Activated naive CD4-positive, alpha-beta T cell treated with anti-CD3 and anti-CD28 coated beads, Interleukin-2, amount 50 U/mL, for 72 hours (primary cell): Measurements from ENCODE around the gene ADORA1. TPM values are rescaled to one million over a fixed set of nuclear protein-coding genes. Genes with fewer than 3 reads are reported as not detected.

Experiments used
- ATAC-seq, 2 donors: fragments of 150-1000 bp; cut with Tn5 transposase; 2 replicates each; pipeline ENCODE4 v1.10.0; 2021; ENCODE audit warnings: mild to moderate bottlenecking in 2 of 2, moderate library complexity in 2 of 2
- DNase-seq, 2 donors: peaks; one replicate each; pipeline ENCODE4 v3.0.0; 2021 to 2022; ENCODE audit warnings: low spot score in 2 of 2
- H3K27ac Mint-ChIP-seq, 2 donors: one replicate each; pipeline ENCODE4 v1.8.0; 2022; ENCODE audit warnings: mild to moderate bottlenecking in 2 of 2, mixed read lengths in 2 of 2
- H3K36me3 Mint-ChIP-seq, 2 donors: one replicate each; pipeline ENCODE4 v1.8.0; 2022; ENCODE audit warnings: mixed read lengths in 2 of 2
- H3K9me3 Mint-ChIP-seq, 2 donors: one replicate each; pipeline ENCODE4 v1.8.0; 2022; ENCODE audit warnings: mixed read lengths in 2 of 2
- total RNA-seq, 2 donors: library from RNA; stranded (reverse); gene quantifications; one replicate each; pipeline ENCODE4 v1.2.3, GENCODE V29; 2022

The ADORA1 gene
- total RNA-seq, result not detected

DNA sequence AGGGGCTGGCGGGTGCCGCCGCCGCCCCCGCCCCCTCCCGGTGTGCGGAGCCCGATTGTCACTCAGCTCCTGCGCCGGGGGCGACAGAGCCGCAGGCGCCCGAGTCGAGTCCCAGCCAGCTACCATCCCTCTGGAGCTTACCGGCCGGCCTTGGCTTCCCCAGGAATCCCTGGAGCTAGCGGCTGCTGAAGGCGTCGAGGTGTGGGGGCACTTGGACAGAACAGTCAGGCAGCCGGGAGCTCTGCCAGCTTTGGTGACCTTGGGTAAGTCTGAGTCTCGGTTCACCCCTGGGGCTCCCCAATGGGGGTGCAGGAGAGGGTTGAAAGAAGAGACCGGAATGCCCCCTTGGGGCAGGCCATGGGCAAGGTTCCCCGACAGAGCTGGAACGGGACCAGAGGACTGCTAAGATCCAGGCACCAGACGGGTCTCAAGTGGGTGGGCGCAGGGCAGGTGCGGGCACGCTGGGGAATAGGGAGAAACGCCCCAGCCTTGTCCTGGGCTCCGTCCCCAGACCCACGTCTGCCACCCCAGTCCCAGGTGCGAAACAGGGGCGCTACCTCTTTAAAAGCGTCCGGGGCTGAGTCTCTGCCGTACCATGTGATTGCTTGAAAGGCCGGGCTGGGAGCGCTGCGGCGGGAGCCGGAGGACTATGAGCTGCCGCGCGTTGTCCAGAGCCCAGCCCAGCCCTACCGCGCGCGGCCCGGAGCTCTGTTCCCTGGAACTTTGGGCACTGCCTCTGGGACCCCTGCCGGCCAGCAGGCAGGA is at the start of gene ADORA1:
TSS of gene ADORA1 (plus strand) at position 61 of the 765 bp plus-strand sequence. CDS start 1,116 bp downstream, outside the sequence.
- no peaks in the 10 kb centered on the region for H3K9me3 Mint-ChIP-seq
- H3K36me3 Mint-ChIP-seq, result no peaks in the 10 kb centered on the region
- DNase-seq (peak in 1 of 2 donors; percentile 34), ATAC-seq (peak in 1 of 2 donors; percentile 65)
- H3K27ac Mint-ChIP-seq, result no peak within 1 kb of the TSS

DNA sequence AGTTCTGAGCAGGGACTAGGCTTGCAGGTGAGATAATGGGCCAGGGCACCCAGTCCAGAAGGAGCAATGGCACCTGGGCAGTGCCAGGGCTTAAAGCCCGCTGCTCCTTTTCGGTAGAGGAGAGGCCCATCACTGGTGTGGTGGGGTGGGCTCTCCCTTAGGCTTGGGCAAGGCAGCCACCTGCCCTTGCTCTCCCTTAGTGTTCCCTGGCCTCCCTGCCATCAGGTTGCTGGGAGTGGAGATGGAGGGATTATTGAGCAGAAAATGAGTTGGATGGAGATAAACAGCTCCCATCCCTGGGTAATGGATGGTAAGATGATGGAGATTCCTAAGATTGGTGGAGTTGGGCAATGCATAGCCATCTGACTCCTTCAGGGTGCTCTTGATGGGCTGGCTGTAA is 49.6 kb upstream of the ADORA1 start:
- DNase-seq, result no peak
- no peak overlapping the region for H3K27ac Mint-ChIP-seq
- ATAC-seq, result no peak
- no peaks in the 10 kb centered on the region for H3K9me3 Mint-ChIP-seq
- H3K36me3 Mint-ChIP-seq, result peaks cover 6 to 13% of the 10 kb centered on the region in 2 donors

DNA sequence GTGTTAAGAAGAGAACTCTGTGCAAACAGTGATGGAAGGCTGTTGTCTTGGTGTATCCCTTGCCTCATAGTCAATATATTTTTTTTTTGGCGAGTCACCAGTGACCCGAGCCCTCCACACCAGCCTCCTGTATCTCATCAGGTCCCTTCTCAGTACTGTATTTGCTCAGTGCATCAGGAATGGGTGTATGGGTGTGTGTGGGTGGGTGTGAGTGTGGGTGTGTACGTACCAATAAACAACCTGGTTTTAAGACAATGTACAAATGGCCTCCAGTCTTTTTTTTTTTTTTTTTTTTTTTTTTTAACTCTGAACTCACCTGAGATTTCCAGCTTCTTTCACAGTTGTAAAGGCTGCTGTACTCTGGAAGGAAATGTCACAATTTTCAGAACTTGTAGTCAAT is 49.0 kb upstream of the ADORA1 start:
- Mint-ChIP-seq H3K27ac (no peak overlapping the region), H3K36me3 (peaks cover 6 to 8% of the 10 kb centered on the region in 2 donors), H3K9me3 (no peaks in the 10 kb centered on the region)
- DNase-seq (no peak), ATAC-seq (no peak)

GRCh38 chr1:203080456-203080855 is 47.1 kb upstream of the ADORA1 start:
- Mint-ChIP-seq H3K9me3 (no peaks in the 10 kb centered on the region), H3K36me3 (peaks cover 6 to 7% of the 10 kb centered on the region in 2 donors), H3K27ac (no peak overlapping the region)
- DNase-seq, result no peak
- ATAC-seq, result no peak

DNA sequence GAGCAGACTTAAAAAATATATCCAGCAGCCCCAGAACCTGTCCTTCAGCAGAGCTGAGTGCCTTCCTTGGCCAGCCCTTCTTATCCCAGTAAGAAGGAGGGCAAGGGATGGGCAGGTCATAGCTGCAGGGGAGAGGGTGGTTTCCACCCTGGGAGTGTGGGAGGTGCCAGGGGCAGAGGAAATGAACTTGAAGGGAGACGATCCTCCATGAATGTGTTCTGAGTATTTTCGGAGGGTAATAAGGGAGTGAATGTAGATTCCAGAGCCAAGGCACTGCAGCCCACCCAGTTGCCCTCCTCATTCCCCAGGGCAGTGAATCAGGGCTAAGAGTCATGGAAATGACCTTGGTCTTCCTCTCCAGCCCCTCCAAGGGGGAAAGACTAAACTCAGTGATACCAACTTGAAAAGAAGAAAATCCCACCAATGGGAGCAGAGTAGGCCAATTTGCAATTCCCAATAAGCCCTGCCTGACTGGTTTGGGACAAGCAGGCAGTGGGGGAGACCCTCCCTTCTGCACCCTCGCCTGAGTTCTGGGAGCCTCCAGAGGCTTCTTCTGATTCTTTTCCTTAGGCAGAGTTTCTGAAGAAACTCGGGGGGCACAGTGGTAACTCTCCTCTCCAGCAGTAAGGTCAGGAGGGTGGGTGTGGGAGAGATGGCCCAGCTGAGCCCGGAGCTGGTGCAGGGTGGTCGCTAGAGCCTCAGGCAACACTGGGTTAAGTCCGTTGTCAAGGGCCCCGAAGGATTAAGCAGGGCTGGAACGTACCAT is 45.9 kb upstream of the ADORA1 start:
- DNase-seq (no peak), ATAC-seq (no peak)
- H3K36me3 Mint-ChIP-seq, result peaks cover 0 to under 1% of the 10 kb centered on the region in 2 donors
- H3K9me3 Mint-ChIP-seq, result no peaks in the 10 kb centered on the region
- H3K27ac Mint-ChIP-seq, result no peak overlapping the region

DNA sequence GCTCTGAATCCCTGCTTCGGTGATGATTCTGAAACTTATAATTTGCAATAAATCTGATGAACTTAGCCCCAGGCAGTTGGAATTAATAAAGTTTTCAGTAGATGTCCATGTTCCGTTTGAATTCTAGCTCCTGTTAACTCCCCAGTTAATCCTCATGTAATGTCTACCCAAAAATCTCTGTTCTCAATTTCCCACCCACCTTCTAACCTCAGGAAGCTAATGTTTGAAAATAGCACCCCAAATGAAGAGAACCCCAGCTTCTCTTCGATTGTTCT is 45.4 kb upstream of the ADORA1 start:
- DNase-seq (no peak), ATAC-seq (no peak)
- Mint-ChIP-seq H3K27ac (no peak overlapping the region), H3K9me3 (no peaks in the 10 kb centered on the region), H3K36me3 (no peaks in the 10 kb centered on the region)

DNA sequence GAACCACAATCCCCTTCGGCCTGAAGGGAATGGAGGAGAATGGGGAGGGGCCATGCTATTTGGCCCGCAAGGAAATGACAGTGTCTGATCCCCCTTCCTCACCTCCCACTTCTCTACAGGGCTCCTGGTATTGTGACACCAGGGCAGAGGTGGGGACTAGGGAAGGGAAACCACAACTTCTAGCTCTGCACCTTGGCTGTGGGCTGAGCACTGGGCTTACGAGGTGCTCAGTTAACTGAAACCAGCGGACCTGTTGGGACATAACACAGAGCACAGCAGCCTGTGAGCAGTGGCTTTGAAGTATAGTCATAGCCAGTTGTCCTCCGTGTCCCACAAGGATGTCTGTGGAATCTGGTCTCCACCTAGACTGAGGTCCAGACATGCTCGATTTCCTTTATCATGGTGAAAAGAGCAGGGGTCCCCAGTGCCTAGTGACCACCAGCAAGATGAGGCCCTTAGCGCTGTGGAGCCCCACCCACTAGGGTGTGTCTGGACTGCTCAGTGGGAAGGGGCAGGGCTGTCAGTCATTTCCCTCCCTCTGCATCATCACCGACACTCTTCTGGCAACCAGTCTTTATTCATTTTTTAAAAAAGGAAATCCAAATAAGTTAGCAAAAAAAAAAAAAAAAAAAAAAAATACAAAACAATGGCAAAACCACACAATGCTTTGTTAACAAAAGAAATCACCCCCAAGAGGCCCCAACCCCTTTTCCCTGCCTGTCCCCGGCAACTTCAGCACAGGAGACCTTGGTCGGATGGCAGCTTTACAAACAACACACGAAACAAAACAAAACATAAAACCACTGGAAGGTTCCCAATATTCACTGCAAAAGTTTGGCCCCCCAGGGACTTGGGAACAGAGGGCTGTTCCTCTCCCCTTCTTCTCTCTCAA is 44.7 kb upstream of the ADORA1 start:
- H3K9me3 Mint-ChIP-seq, result no peaks in the 10 kb centered on the region
- ATAC-seq, result no peak
- H3K27ac Mint-ChIP-seq, result no peak overlapping the region
- no peaks in the 10 kb centered on the region for H3K36me3 Mint-ChIP-seq
- no peak for DNase-seq

- ATAC-seq (no peak), DNase-seq (no peak)
- no peaks in the 10 kb centered on the region for H3K36me3 Mint-ChIP-seq
- H3K27ac Mint-ChIP-seq, result no peak overlapping the region
- H3K9me3 Mint-ChIP-seq, result no peaks in the 10 kb centered on the region
Measured at GRCh38 chr1:203083463-203083921, 44.0 kb upstream of the ADORA1 start.

DNA sequence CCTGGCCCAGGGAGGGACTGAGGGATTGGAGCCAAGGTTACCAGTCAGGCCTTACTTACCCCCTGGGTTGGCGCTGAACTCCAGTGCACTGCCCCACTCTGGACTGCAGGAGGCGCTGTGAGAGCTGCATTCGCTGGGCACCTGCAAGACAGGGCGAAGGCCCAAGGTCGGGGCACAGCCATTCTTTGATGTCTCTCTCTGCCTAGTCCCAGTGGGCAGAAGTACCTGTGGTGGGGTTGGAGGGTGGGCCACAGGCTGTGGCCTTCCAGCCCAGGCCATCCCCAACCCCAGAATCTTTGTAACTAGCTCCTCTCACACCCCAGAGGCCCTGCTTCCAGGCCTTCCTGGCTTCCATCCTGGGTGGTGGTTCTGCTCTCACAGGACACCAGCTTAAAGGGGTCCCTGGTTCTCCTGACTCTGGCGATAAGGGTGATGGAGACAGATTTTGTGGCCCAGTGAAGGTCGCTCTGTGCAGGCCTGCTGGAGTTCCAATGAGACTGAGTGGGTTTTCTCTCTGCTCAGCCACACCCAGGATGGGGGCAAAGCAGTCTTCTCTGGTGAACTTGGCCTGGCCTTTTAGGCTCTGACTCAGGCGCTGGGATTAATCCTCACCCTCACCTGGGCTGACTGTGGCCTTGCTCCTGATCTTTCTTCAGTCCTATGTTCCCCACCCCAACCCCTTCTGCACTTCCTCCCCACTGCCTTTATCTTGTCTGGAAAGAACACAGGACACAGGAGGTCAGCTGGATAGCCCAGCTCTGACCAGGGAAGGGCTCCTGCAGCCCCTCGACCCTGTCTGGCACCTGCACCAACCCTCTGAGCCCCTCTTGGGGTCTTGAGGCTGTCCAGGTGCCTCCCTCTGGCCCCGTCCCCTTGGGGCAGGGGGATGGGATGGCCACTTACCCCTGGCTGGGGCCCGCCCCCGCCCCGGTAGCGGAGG is 42.7 kb upstream of the ADORA1 start:
- DNase-seq, result peak in 1 of 2 donors; percentile 74
- peak in 1 of 2 donors; percentile 58 for ATAC-seq
- no peaks in the 10 kb centered on the region for H3K9me3 Mint-ChIP-seq
- peak overlapping the region in 1 of 2 donors; percentile 31 for H3K27ac Mint-ChIP-seq
- H3K36me3 Mint-ChIP-seq, result no peaks in the 10 kb centered on the region

- ATAC-seq (no peak), DNase-seq (no peak)
- H3K27ac Mint-ChIP-seq, result peak within 1 kb of the TSS in 1 of 2 donors; percentile 31
- H3K36me3 Mint-ChIP-seq, result no peaks in the 10 kb centered on the region
- no peaks in the 10 kb centered on the region for H3K9me3 Mint-ChIP-seq
Measured at GRCh38 chr1:203085528-203086406, 41.8 kb upstream of the ADORA1 start, which contains the start of gene MYOG. Gene MYOG, minus strand, starts transcription at chr1:203086012. Its CDS starts 51 bp downstream, at chr1:203085961.

GRCh38 chr1:203086992-203087763 is 40.3 kb upstream of the ADORA1 start:
- H3K36me3 Mint-ChIP-seq, result no peaks in the 10 kb centered on the region

DNA sequence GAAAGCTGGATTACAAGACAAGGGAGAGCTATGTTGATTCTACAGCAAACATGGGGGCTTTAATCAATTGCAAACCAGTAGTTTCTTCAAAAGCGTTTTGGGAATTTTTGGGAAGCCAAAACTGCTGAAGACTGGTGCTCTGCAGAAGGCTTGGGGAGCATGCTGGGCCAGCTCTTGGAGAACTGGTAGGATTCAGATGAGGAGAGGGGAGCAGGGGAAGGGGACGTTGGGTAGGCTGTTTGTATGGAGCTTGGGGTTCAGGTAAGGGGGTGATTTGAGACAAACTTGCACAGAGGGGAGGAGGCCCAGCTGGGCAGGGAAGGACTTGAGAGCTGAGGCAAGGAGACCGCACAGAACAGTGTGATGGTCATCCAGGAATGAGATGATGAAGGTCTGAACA is 39.1 kb upstream of the ADORA1 start:
- DNase-seq, result no peak
- no peak for ATAC-seq
- Mint-ChIP-seq H3K36me3 (no peaks in the 10 kb centered on the region), H3K9me3 (no peaks in the 10 kb centered on the region), H3K27ac (no peak overlapping the region)

More at GRCh38 chr1:203086992-203087763, 40.3 kb upstream of the ADORA1 start:
- H3K27ac Mint-ChIP-seq, result no peak overlapping the region
- ATAC-seq (no peak), DNase-seq (no peak)
- H3K9me3 Mint-ChIP-seq, result no peaks in the 10 kb centered on the region

DNA sequence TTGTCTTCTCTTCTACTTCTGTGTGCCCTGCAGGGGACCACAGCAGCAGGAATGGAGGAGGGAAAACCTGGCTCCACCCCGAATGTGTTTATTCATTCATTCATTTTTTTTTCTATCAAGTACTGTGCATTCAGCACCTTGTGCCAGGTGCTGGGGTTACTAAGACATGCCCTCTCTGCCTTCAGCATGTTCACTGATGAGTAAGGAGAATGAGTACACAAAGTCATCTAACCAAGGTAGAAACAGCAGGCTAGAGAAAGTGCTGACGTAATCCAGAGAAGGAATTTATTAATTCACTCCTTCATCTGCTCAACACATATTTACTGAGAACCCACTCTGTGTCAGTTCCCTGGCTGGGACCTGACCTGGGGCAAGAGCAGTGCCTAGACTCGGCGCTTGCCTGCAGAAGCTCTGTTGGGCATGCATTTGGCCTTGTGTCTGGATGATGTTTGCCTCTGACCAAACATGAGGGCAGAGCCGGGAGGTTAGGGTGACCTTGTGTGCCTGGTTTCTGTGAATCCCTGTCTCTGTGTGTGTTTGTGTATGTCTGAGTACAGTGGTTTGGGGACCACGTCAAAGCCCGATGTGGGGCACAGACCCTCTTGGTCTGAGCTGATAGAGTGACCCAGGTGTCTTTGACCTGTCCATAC is 38.4 kb upstream of the ADORA1 start:
- Mint-ChIP-seq H3K9me3 (no peaks in the 10 kb centered on the region), H3K36me3 (peaks cover 0 to under 1% of the 10 kb centered on the region in 2 donors), H3K27ac (no peak overlapping the region)
- ATAC-seq (no peak), DNase-seq (no peak)

- Mint-ChIP-seq H3K27ac (no peak overlapping the region), H3K9me3 (peaks cover 5% of the 10 kb centered on the region in 2 donors), H3K36me3 (peaks cover 3 to 6% of the 10 kb centered on the region in 2 donors)
- ATAC-seq (no peak), DNase-seq (no peak)
Measured at GRCh38 chr1:203089651-203090045, 37.9 kb upstream of the ADORA1 start.
